Hepatocyte (in vitro differentiated cells): Measurements from ENCODE around the gene STK32C. TPM values are rescaled to one million over a fixed set of nuclear protein-coding genes. Genes with fewer than 3 reads are reported as not detected.

Source experiments
- DNase-seq: peaks from one replicate; pipeline ENCODE4 v3.0.0-alpha.2; 2016; ENCODE audit warnings: low spot score
- H2AFZ ChIP-seq: fragments of 200-600 bp; sonication (generic); 2 replicates; pipeline ENCODE4 v1.6.0; 2016; ENCODE audit warnings: antibody characterized with exemption, mild to moderate bottlenecking
- H3K27ac ChIP-seq: fragments of 200-600 bp; sonication (generic); 2 replicates; pipeline ENCODE4 v1.5.1; 2016; ENCODE audit warnings: mild to moderate bottlenecking
- H3K27me3 ChIP-seq: fragments of 200-600 bp; sonication (generic); 2 replicates; pipeline ENCODE4 v1.6.1; 2016
- H3K36me3 ChIP-seq: fragments of 200-600 bp; sonication (generic); replicated peaks from 2 replicates; pipeline ENCODE4 v1.5.1; 2016; ENCODE audit warnings: low read depth; ENCODE audit not compliant: insufficient read depth
- H3K4me1 ChIP-seq: fragments of 200-600 bp; sonication (generic); 2 replicates; pipeline ENCODE4 v1.5.1; 2016; ENCODE audit warnings: mild to moderate bottlenecking, moderate library complexity; ENCODE audit not compliant: insufficient read depth
- H3K4me2 ChIP-seq: fragments of 200-600 bp; sonication (generic); 2 replicates; pipeline ENCODE4 v1.6.0; 2016
- H3K4me3 ChIP-seq: fragments of 200-600 bp; sonication (generic); 2 replicates; pipeline ENCODE4 v1.5.1; 2016; ENCODE audit warnings: mild to moderate bottlenecking
- H3K79me2 ChIP-seq: fragments of 200-600 bp; sonication (generic); 2 replicates; pipeline ENCODE4 v1.6.0; 2017; ENCODE audit warnings: mild to moderate bottlenecking
- H3K9me2 ChIP-seq: fragments of 200-600 bp; sonication (generic); replicated peaks from 2 replicates; pipeline ENCODE4 v1.6.0; 2017; ENCODE audit warnings: mild to moderate bottlenecking; ENCODE audit not compliant: insufficient read depth
- H3K9me3 ChIP-seq: fragments of 200-600 bp; sonication (generic); 2 replicates; pipeline ENCODE4 v1.5.1; 2016; ENCODE audit warnings: low read depth, mild to moderate bottlenecking
- H4K20me1 ChIP-seq: fragments of 200-600 bp; sonication (generic); 2 replicates; pipeline ENCODE4 v1.6.0; 2016; ENCODE audit warnings: mild to moderate bottlenecking; ENCODE audit not compliant: insufficient read depth, poor library complexity, severe bottlenecking
- EZH2 ChIP-seq: fragments of 200-600 bp; sonication (generic); IDR thresholded peaks from 2 replicates; pipeline ENCODE4 v1.6.1; 2016; ENCODE audit warnings: antibody characterized with exemption, mild to moderate bottlenecking, borderline replicate concordance
- EZH2phosphoT487 ChIP-seq: fragments of 200-600 bp; sonication (generic); IDR thresholded peaks from one replicate; pipeline ENCODE4 v1.6.1; 2018; ENCODE audit warnings: antibody characterized with exemption, mild to moderate bottlenecking, low read depth, moderate library complexity; ENCODE audit not compliant: unreplicated experiment, severe bottlenecking
- WGBS: methylation state at CpG from one replicate; pipeline ENCODE4 v1.1.6; 2016; ENCODE audit warnings: low lambda C conversion rate; ENCODE audit errors: missing lambda C conversion rate; 5-methylcytosine and 5-hydroxymethylcytosine counted together
- polyA plus RNA-seq: library from polyadenylated mRNA; unstranded; fragments of >200 nt; fragmentation: Nextera tagmentation; extraction: Ambion mirVana; gene quantifications from 2 replicates; pipeline ENCODE4 v1.2.1, GENCODE V29; 2016
- total RNA-seq: library from RNA; depleted of rRNA; stranded (reverse); fragments of >200 nt; gene quantifications from 2 replicates; pipeline ENCODE4 v1.2.3, GENCODE V29; 2014
- TF ChIP-seq, protein P1 (sequence below): fragments of 200-600 bp; sonication (generic); IDR thresholded peaks from 2 replicates; pipeline ENCODE4 v1.5.1; 2016; ENCODE audit warnings: antibody characterized with exemption, mild to moderate bottlenecking; ENCODE audit not compliant: poor library complexity

Gene STK32C
- total and polyA plus RNA-seq, 2 experiments from 2014 or later: 7.9 to 12.2 TPM

DNA sequence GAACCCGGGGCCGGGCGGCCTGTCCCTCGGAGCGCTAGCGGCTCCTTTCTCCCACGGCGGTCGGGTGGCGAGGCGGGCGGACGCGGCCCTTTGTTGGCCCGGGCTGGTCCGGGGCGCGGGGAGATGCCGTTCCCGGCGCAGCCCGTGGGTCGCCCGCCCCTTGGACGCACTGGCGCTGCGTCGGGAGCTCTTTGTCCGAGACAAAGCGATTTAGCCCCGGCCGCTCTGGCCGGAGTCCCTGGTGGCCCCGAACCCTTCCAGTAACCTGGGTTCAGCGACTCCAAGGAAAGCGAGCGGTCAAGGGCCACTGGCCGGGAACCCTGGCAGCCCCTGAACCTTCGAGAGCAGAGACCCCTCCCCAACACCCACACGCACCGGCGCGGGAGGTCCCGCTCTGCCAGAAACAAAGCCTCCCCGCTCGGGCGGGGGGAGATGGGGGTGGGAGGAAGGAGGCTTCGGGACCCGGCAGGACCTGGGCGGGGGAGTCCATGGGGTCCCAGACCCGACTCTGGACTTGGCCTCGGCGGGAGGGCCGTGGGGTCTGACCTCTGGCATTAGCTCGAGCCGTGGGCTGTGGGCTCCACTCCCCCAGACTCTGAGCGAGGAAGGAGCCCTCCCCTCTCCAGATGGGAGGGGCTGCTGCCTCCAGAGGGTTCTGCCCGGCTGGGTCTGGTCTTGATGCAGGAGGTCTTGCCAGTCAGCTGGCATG, 120.2 kb downstream of the STK32C start:
- Histone ChIP-seq H2AFZ (no peak overlapping the region), H3K27ac (no peak overlapping the region), H3K9me3 (no peaks in the 10 kb centered on the region), H3K79me2 (no peaks in the 10 kb centered on the region), H3K9me2 (no peaks in the 10 kb centered on the region), H3K36me3 (no peaks in the 10 kb centered on the region), H4K20me1 (no peaks in the 10 kb centered on the region), H3K4me1 (peaks cover 10% of the 10 kb centered on the region), H3K4me3 (peak overlapping the region; percentile 39), H3K4me2 (peak overlapping the region; percentile 88), H3K27me3 (peaks cover 68% of the 10 kb centered on the region)
- no peak for TF ChIP-seq EZH2phosphoT487
- TF ChIP-seq, protein P1, sequence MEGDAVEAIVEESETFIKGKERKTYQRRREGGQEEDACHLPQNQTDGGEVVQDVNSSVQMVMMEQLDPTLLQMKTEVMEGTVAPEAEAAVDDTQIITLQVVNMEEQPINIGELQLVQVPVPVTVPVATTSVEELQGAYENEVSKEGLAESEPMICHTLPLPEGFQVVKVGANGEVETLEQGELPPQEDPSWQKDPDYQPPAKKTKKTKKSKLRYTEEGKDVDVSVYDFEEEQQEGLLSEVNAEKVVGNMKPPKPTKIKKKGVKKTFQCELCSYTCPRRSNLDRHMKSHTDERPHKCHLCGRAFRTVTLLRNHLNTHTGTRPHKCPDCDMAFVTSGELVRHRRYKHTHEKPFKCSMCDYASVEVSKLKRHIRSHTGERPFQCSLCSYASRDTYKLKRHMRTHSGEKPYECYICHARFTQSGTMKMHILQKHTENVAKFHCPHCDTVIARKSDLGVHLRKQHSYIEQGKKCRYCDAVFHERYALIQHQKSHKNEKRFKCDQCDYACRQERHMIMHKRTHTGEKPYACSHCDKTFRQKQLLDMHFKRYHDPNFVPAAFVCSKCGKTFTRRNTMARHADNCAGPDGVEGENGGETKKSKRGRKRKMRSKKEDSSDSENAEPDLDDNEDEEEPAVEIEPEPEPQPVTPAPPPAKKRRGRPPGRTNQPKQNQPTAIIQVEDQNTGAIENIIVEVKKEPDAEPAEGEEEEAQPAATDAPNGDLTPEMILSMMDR: no peak
- TF ChIP-seq EZH2: peak; percentile 98
- no peak for DNase-seq
- 5% methylated on average over 49 of the region's 58 CpGs for WGBS

DNA sequence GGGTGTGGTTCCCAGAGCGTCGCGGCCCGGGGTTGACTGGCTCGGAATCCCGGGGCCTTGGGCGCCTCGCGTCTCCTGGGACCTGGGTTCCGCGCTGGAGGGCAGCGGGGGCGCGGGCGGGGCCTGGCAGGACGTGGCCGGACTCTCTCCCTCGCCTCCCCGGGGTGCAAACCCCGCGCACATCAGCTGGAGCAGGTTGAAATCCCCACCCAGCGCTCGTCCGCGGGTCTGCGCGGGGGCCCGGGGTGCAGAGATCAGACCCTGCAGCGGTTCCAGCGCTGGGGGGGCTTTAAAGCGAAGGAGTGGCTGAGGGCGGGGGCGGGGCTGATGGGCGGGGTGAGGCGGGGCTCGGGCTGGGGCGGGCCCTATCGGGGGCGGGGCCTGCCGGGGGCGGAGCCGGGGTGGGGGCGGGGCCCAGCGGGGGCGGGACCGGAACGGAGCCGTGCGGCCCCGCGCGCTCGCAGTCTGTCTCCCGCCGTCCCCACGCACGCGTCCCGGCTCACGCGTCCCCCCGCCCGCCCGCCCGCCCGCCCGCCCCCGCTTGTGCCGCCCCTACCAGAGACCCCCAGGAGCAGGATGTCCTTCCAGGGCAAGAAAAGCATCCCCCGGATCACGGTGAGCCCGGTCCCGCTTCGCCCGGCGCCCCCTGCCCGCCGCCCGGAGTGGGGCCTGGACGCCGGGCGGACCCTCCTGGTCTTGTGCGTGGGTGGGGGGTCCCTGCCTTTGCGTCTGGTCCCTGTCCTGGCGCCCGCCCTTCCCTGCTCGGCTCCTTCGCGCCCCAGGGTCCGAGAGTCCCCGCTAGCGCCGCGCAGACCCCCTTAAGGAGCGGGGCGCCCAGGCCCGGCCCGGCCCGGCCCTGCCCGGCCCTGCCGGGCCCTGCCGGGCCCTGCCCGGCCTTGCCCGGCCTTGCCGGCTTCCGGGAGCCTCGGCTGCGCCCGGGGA, 121.0 kb downstream of the STK32C start, which contains the start of gene DPYSL4:
Gene DPYSL4, plus strand, starts transcription at position 461 of the 942 bp plus-strand sequence. Its CDS starts 116 bp downstream, at position 577.
- H4K20me1 ChIP-seq: no peaks in the 10 kb centered on the region
- no peaks in the 10 kb centered on the region for H3K79me2 ChIP-seq
- peak within 1 kb of the TSS; percentile 39 for H3K4me3 ChIP-seq
- peaks cover 77% of the 10 kb centered on the region for H3K27me3 ChIP-seq
- H3K4me2 ChIP-seq: peak within 1 kb of the TSS; percentile 88
- peak; percentile 56 for DNase-seq
- H3K36me3 ChIP-seq: no peaks in the 10 kb centered on the region
- no peak within 1 kb of the TSS for H3K27ac ChIP-seq
- no peaks in the 10 kb centered on the region for H3K9me2 ChIP-seq
- TF ChIP-seq EZH2phosphoT487: peak; percentile 39
- TF ChIP-seq, protein P1: no peak
- TF ChIP-seq EZH2: peak; percentile 62
- no peak within 1 kb of the TSS for H2AFZ ChIP-seq
- no peaks in the 10 kb centered on the region for H3K9me3 ChIP-seq
- H3K4me1 ChIP-seq: peaks cover 10% of the 10 kb centered on the region
- under 1% methylated on average over 25 of the region's 109 CpGs for WGBS

DNA sequence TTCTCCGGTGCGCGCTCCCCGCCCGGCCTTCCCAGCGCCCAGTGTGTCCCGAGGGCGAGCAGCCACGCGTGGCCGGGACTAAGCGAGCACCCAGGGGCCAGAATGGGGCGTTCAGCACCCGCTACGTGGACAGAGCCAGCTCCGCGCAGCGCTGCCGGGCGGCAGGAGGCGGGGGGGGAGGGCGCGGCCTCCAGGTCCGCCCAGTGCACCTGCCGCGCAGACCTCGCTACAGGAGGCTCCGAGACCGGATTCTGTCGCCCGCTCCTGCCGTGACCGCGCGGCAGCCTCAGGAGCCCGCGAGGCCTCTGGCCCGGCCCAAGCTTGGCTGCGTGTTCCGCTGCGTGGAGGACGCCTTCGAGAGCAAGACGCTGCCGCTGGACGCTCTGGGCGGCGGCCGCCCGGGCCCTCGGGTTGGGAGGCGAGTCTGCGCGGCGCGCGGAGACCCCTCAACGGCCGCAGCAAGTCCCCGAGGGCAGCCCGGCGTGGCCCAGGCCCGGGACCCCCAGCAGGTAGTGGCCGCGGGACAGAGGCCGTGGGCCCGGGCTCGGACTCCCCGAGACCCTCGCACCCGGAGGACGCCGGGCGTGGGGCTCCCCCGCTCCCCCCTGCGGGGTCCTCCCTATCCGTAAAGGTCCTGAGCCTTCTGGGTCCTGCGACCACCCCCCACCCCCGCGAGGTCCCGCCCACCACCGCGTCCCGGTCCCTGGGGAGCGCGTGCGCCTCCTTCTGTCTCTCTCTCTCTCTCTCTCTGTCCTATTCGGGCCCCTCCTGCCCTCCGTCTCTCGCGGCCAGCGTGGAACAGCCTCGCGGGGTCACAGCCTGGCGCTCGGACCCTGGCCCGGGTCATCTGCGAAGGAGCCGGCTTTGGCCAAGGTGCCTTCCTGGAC, 121.9 kb downstream of the STK32C start:
- Histone ChIP-seq H2AFZ (no peak overlapping the region), H3K36me3 (no peaks in the 10 kb centered on the region), H3K27me3 (peaks cover 79% of the 10 kb centered on the region), H3K4me2 (peak overlapping the region; percentile 88), H4K20me1 (no peaks in the 10 kb centered on the region), H3K27ac (no peak overlapping the region), H3K9me3 (no peaks in the 10 kb centered on the region), H3K4me3 (no peak overlapping the region), H3K9me2 (no peaks in the 10 kb centered on the region), H3K4me1 (peaks cover 10% of the 10 kb centered on the region), H3K79me2 (no peaks in the 10 kb centered on the region)
- DNase-seq: peak; percentile 85
- 8% methylated on average over 54 of the region's 99 CpGs for WGBS
- TF ChIP-seq EZH2phosphoT487 (no peak), EZH2 (peak; percentile 53)
- TF ChIP-seq, protein P1: no peak
